ENCODE results near the gene LMNTD2. TPM values are rescaled to one million over a fixed set of nuclear protein-coding genes. Genes with fewer than 3 reads are reported as not detected.

Gene LMNTD2
- polyA plus RNA-seq, 2 of the 4 experiments (the other 2 are of a cell fraction) = 2.2 to 3.5 TPM

GRCh38 chr11:571802-572185 lies 11.3 kb upstream of the LMNTD2 start (continued):
- no peak for TF ChIP-seq FOSB (CRISPR knock-in tag; IDR thresholded peaks at IDR 0.05)

- Histone ChIP-seq H3K4me3 (peak overlapping the region; percentile 91), H3K9me3 (no peaks in the 10 kb centered on the region), H3K4me1 (peaks cover 14% of the 10 kb centered on the region), H3K4me2 (peak overlapping the region; percentile 98), H3K27ac (peak overlapping the region; percentile 95 to 97)
- CTCF ChIA-PET = interaction anchor here (8.3 kb wide), 1 partner anchor 14 kb away, joined by 66 read pairs; no protein-coding TSS in a partner anchor
- no peak for FAIRE-seq
- TF ChIP-seq PHF8 (IDR thresholded peaks at IDR 0.05; ENCODE audit: borderline replicate concordance, low read depth) = 0 out of 2 replicates have a peak, but pooled peaks have one; percentile 26
- TF ChIP-seq GATA3 (IDR thresholded peaks at IDR 0.05; ENCODE audit: borderline replicate concordance) = no peak
- ATAC-seq = no peak
- DNase-seq (ENCODE audit: low read depth in 1 of 2, low spot score in 1 of 2) = no peak
- 81% methylated on average over 34 of the region's 36 CpGs for WGBS (ENCODE audit: missing lambda C conversion rate)
- POLR2A ChIA-PET = interaction anchor here (1.6 kb wide), 1 partner anchor 14 kb away, joined by 4 read pairs; no protein-coding TSS in a partner anchor
Observed at GRCh38 chr11:569158-569885, 8.8 kb upstream of the LMNTD2 start.

GRCh38 chr11:568306-569157 lies 8.0 kb upstream of the LMNTD2 start:
- Histone ChIP-seq H3K4me3 (peak overlapping the region; percentile 91), H3K27ac (peak overlapping the region; percentile 95 to 97), H3K4me1 (peaks cover 14% of the 10 kb centered on the region), H3K4me2 (peak overlapping the region; percentile 98), H3K9me3 (no peaks in the 10 kb centered on the region)
- ATAC-seq (peak; percentile 89 to 90), DNase-seq (ENCODE audit: low read depth in 1 of 2, low spot score in 1 of 2) (peak; percentile 90 to 97), FAIRE-seq (no peak)
- CTCF ChIA-PET = interaction anchor here (0.6 to 8.3 kb wide), 2 partner anchors 13 to 44 kb away, joined by 3 to 66 read pairs; no protein-coding TSS in a partner anchor
- WGBS (ENCODE audit: missing lambda C conversion rate) = no CpG with 5 or more reads among the region's 123 CpGs
- POLR2A ChIA-PET = interaction anchor here (1.6 to 2.0 kb wide), 2 partner anchors 7 to 14 kb away, joined by 4 to 7 read pairs; partner anchors contain the start of gene PHRF1
- TF ChIP-seq FOSL2 (IDR thresholded peaks at IDR 0.05) (no peak), FOSL2 (CRISPR knock-in tag; IDR thresholded peaks at IDR 0.05) (no peak), EHF (CRISPR knock-in tag; IDR thresholded peaks at IDR 0.05) (no peak), BCL3 (IDR thresholded peaks at IDR 0.05) (peak; percentile 74; the same call in 1 of the 3 replicates), POLR2A (IDR thresholded peaks at IDR 0.05; ENCODE audit: low read length) (peak; percentile 62), USF2 (IDR thresholded peaks at IDR 0.05) (no peak), NR3C1 (IDR thresholded peaks at IDR 0.05) (no peak), PHF8 (IDR thresholded peaks at IDR 0.05; ENCODE audit: borderline replicate concordance, low read depth) (peak; percentile 44; the same call in 1 of the 2 replicates), ZC3H11A (IDR thresholded peaks at IDR 0.05) (no peak), GATA3 (IDR thresholded peaks at IDR 0.05; ENCODE audit: borderline replicate concordance) (peak; percentile 43; the same call in 1 of the 2 replicates), HOXB5 (CRISPR knock-in tag; IDR thresholded peaks at IDR 0.05) (peak; percentile 74; the same call in 1 of the 2 replicates), JUN (IDR thresholded peaks at IDR 0.05) (peak in 1 of 2 experiments; percentile 61; a peak in 1 of 5 replicates), BHLHE40 (IDR thresholded peaks at IDR 0.05; ENCODE audit: low read depth, low read length) (peak; percentile 62; the same call in 1 of the 2 replicates), HOXA7 (CRISPR knock-in tag; IDR thresholded peaks at IDR 0.05) (no peak), RNF2 (IDR thresholded peaks at IDR 0.05; ENCODE audit: borderline replicate concordance, low read depth) (peak; percentile 50; the same call in 1 of the 2 replicates), MAX (IDR thresholded peaks at IDR 0.05) (no peak; the same call in 1 of the 2 replicates)
